GM19468 (cell line): Measurements from ENCODE around the gene SMIM43.
"Not testable (repeated sequence)": the region's sequence is repeated elsewhere in the genome, so short reads cannot be mapped to it uniquely, and the experiment has no call there.

Experiments
- ATAC-seq: cut with Tn5 transposase; IDR thresholded peaks from one replicate; pipeline ENCODE4 v1.9.1; 2021; ENCODE audit warnings: mild to moderate bottlenecking, moderate library complexity, moderate number of reproducible peaks; ENCODE audit not compliant: unreplicated experiment; ENCODE audit errors: extremely low read depth

Gene SMIM43

DNA sequence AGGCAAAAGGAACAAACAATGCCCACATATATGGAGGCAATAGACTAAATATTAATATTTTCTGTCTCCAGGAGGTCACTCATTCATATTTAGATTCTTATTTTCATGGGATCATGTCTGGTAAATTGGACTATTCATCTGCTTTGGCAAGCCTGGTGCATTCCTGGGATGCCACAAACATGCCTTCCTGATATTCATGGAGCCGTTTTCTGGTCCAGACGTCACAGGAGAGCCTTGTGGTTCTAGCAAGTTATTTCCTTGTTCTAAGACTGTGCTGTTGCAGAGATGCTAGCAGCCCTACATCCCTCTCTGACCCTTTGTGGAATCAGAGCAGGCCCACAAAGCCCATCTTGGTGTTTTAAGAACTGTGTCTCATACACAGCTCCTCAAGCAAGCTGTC, 20.0 kb upstream of the SMIM43 start:
- no peak for ATAC-seq

DNA sequence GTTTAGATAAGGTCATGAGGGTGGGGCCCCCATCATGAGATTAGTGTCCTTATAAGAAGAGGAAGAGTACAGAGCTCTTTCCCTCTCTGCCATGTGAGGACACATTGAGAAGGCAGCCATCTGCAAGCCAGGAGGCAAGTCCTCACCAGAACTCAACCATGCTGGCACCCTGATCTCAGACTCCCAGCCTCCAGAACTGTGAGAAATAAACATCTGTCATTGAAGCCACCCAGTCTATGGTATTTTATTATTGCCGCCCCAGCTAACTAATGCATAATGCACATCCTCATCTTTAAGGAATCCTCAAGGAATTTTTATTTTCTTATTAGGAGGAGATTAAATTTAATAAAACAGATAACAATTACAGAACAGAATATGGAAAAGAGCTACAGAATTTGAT, 19.4 kb upstream of the SMIM43 start:
- no peak for ATAC-seq

DNA sequence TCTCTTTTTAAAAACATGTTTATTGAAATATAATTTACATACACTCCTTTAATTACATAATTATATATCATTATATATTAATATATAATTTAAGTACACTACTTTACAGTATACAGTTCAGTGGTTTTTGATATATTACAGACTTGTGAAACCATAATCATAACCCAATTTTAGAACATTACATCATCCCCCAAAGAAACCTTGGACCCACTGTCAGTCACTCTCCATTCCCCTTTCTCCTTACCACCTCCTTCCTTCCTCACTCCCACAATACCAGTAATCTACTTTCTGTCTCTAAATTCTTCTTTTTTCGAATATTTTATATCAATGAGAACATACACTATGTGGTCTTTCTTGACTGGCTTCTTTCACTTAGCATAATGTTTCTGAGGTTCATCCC, 18.2 kb upstream of the SMIM43 start:
- ATAC-seq: no peak

DNA sequence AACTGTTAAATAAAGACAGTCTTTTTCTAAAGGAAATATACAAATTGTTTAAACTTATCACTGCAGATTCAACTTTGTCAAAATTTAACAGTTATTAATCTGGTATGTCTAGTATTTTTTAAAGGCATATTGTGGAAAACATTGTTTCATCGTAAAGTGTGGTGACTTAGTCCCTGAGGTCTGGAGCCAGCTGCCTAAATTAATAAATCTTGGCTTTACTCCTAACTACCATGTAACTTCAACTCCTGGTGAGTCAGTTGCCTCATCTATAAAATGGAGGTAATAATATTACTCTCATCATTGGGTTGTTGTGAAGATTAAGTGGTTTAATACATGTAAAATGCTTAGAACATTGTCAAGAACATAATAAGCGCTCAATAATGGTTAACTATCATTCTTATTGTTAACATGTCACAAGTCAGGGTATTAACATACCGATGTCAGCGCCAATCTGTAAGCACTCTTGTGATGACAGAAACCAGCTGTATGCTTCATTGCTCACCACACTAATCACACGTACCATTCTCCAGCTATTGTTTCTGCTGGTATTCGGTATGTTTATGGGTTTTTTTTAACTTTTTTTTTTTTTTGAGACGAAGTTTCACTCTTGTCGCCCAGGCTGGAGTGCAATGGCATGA, 14.1 kb upstream of the SMIM43 start:
- no peak for ATAC-seq

DNA sequence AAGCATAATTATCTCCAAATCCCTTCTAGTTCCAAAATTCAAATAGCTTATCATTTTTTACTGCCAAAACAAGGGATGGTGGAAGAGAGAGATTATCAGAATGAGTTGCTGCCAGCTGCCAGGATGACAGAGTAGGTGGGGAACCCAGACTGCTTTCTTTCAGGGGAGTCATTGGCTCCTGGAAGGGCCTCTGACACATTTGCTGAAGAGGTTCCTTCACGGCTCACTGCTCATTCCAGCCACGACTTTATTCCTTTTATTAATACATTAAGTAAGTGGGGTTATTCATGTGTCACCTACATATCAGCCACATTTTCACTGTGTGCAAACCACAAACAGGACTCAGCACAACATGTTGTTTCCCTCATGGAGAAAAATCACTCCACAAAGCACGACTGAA, 12.7 kb upstream of the SMIM43 start:
- peak; percentile 39 for ATAC-seq

DNA sequence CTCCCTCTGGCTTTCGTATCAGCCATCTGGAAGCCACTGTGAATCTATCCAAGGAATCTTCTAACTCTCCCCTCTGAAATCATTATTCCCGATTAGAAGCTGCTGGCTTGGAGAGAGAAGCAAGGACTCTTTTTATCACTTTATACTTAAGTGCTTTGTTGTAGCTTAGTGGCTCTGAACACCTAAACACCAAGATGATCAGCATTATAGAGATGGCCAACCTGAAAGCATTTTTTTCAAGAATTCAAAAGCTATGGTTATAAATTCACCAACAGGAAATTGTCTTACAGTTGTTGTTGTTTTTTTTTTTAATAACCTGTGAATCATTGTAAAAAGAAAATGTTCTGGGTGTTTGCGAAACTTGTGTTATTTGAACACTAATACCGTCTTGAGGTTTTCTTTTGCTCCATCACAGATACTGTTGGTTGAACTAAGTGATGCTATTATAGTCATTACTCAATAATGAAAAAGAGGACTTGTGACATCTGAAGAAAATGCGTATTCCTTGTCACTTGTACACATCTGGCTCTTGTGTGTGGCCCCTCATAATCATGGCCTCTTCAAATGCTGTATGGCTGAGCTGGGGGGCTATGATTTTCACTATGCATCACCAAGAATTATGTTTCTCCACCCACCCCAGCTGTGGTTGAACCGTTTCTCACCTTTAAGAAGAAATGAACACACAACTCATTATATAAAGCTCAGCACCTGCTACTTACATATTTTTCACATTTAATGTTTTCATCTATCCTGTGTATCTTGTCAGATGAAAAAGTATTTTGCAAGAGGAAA, 11.8 kb upstream of the SMIM43 start:
- no peak for ATAC-seq

DNA sequence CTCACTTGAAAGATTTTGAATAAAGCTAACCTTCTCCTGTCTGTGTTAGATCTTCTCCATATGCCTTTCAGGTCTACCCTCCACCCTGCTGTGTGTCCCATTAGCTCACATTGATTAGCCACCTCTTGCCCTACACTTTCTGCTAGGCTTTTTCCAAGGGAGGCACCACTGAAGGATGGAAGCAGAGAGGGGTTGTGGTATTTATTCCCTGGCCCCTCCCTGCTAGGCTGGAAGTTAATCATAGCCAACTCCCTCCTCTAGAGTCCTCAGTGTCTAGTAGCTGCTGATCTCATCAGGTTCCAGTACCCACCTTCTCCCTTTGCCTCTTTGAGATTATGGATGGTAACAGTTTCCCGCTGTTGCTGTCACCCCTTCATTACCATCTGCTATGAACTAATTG, 8.9 kb upstream of the SMIM43 start:
- no peak for ATAC-seq

DNA sequence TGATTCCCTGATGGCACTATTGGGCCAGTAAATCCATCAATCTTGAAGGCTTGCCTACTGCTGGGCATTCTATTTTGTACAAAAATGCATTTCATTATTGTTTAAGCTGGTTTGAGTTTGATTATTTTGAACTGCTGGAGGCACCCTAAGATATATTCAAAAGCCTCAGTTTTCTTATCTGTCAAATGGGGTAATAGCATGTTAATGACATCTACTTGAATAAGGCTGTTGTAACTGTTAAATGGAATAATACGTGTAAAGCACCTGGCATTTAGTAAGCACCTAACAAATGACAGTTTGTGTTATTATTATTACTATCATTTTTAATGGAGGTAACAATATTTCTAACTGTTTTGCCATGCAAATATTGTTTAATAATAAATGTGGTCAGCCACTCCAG, 6.9 kb upstream of the SMIM43 start:
- no peak for ATAC-seq

DNA sequence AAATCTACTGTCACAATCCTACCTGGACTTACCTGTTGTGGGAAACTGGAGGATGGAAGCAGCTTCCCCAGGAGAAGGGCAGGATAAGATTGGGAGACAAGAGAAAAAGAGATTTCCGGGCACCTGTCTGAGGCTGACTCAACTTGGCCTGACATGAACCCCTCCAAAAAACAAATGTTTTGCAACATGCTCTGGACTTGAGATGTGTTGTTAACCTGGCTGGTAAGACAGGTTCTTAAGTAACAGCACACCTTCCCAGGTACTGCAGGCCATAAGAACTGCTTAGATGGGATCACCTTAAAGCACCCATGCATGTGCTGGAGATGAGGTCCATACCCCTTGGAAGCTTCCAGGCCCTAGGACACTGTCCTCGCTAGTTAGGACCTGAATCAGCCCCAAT, 4.4 kb upstream of the SMIM43 start:
- no peak for ATAC-seq

DNA sequence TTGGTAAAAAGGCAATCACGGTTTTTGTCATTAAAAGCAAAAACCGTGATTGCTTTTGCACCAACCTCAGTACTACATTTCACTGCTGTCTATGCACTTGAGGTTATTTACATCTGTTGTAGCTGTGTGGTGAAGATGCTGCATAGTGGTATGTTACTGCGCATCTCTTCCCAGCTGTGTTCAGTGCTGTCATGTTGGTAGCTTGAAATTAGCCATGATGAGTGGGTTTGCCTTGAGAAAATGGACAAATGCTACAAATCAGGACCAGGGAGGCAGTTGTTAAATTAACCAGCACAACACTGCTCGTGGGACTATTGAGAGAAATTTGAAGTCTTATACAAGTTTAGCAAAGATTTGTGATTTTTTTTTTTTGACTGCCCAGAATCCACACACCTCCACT, 2.2 kb upstream of the SMIM43 start:
- ATAC-seq: no peak

DNA sequence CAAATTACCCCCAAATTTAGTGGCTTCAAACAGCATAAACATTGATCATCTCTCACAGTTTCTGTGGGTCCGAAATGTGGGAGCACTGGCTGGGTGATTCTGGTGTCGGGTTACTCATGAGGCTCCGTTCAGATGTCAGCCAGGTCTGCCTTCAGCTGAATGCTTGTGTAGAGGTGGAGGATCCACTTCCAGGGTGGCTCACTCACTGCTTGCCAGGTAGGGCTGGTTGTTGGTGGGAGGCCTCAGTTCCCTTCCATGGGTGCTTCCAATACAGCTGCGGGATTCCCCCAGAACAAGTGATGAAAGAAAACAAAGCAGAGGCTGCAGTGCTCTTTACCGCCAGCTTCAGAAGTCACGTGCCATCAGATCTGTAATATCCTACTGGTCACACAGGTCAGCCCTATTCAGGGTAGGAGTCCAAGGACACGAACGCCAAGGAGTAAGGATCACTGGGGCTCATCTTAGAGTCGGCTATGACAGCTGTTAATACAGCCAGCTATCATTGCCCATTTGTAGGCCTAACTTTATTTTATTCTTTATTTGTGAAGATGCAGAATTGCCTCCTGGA, 1.1 kb upstream of the SMIM43 start:
- no peak for ATAC-seq

DNA sequence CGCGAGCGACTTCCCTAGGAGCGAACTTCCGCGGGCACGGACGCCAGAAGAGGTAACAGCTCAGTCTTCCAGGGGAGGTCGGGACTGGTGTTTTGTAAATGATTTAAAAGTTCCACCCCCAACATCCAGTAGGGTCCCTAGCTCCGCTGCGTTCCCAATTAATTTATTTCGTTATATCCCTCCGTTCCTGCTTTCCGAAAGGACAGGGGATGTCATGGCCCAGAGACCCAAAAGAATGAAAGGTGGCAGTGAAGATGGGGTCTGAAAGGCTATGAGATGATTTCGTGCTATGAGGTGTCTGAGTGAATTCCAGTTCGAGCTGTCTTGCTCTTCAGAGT, 373 bp upstream of the SMIM43 start:
- no peak for ATAC-seq

DNA sequence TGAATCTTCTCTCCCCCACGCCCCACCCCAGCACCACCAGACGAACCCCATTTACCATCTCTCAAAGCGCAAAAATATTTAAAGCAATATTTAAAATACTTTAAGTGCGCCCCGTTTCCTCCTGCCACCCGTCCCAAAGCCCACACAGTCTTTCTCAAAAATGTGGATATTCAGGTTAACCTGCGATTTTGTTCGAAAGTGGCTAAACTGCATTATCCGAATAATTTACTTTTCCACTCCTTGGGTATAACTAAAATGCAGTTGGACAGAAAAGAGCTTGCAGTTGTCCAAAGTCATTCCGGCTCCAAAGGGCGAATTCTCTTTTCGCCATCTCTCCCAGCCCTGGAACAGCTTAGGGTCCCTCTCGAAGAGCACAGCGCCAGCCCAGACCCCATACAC, 662 bp downstream of the SMIM43 start:
- ATAC-seq: no peak

DNA sequence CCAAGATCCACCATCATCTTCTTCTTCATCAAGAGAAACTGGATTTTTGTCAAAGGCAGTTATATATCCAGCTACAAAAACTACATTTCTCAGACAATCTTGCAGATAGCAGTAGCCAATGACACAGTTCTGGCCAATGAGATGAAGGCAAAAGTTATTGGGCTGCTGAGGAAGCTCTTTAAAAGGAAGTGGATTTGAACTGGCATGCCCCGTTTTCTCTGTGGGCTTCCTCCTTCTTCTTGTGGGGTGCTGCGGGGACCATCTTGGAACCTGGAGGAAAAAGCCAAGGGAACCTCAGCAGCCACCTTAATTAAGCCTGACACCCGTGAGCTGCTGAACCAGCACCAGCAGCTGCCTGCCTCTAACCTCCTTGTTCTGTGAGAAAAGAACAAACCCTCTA, 4.8 kb downstream of the SMIM43 start:
- ATAC-seq: no peak

DNA sequence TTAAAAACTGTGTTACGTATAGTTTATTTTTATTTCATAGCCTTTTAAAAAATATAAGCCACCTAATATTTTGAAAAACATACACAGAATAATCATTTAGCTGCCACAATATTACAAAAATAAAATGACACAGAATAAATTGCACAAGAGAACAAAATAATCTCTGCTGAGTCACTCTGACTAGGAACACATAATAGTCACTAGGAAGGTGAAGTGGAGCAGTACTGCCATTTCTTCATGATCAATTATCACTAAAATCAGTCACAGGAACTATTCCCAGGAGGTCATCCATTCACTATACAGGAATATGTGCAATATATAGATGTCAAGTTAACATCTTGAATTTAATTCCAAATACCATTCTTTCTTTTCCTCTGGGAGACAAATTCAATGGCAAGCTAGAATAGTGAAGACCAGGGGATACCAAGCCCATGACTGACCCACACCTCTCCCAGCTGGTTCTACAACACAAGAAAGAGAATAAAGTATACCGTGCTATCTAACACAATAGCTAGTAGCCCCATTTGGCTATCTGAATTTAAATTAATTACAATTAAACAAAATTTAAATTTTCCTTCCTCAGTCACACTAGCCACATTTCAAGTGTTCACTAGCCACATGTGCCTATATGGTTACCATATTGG, 5.9 kb downstream of the SMIM43 start:
- no peak for ATAC-seq

DNA sequence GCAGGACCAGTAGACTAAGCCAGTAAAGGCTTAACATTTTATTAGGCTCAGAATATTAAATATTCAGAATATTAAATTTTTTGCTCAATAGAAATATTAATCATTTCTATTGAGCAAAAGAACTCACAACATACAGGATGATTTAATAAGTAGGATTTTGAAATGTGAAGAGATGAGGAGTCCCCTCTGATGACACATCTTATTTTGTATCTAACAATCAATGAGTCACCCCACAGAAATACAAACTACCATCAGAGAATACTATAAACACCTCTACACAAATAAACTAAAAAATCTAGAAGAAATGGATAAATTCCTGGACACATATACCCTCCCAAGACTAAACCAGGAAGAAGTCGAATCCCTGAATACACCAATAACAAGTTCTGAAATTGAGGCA, 12.8 kb downstream of the SMIM43 start:
- ATAC-seq: not testable (repeated sequence)

DNA sequence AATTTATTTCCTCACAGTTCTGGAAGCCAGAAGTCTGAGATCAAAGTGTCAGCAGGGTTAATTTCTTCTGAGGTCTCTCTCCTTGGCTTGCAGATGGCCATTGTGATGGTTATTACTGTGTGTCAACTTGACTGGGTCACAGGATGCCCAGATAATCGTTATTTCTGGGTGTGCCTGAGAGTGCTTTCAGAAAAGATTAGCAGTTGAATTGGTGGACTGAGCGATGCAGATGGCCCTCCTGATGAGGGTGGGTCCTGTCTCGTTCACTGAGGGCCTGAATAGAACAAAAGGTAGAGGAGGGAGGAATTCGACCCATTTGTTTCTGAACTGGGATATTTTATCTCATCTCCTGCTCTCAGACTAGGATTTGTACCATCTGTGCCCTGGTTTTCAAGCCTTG, 15.7 kb downstream of the SMIM43 start:
- no peak for ATAC-seq

DNA sequence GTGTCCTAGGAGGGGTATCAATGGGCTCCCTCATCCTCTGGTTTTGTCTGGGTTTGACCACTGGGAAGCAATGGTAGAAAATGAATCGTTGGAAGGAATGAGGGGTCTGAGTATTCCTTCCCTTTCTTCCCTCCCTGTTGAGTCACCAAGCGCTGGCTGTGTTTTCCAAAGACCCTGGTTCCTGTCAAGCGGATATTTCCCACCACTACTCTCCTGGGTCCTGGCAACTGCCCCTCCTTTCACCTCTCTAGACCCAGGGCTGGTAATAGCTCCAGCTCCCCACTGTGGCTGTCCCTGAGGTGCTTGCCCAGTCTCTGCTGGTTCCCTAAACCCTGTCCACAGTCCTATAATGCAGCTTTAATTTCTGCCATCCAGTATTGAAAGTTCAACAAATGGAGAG, 22.2 kb downstream of the SMIM43 start:
- ATAC-seq: no peak

DNA sequence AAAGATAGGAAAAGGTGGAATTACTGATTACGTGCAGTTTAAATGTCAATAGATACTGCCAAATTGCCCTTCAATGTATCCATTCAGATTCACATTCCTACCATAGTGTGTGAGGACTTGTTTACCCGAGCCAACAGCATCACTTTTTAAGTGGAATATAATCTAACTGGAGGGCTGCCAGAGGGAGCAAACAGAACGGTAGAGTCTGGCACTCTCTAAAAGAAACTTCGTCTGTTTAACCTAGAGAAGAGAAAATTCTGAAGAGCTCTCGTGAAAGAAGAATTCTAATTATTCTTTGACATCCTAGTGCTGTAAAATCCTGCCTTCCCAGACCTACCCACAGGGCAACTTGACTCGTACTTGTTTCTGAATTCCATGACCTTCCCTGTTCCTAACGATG, 23.2 kb downstream of the SMIM43 start:
- no peak for ATAC-seq

DNA sequence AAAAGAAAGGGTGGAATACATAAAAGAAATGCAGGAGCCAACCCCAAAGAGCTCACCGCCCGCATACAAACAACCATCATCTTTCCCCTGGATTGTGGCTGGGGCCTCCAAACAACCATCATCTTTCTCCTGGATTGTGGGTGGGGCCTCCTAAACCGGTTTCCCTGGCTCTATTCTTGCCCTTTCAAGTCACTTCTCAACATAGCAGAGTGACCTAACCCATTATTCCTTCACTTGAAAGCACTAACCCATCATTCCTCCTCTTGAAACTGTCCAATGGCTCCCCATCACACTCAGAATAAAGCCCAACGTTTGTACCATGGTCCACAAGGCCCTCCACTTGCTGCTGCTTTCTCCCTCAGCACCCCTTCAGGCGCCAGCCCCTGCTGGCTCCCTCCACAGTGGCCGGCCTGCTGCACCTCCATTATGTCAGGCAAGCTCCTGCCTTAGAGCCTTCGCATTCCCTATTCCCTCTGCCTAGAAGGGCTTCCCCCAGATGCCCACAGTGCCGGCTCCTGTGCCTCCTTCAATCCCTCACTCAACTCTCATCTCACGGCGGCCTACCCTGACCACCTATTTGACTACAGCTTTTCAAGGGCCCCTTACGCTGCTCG, 24.1 kb downstream of the SMIM43 start:
- no peak for ATAC-seq

DNA sequence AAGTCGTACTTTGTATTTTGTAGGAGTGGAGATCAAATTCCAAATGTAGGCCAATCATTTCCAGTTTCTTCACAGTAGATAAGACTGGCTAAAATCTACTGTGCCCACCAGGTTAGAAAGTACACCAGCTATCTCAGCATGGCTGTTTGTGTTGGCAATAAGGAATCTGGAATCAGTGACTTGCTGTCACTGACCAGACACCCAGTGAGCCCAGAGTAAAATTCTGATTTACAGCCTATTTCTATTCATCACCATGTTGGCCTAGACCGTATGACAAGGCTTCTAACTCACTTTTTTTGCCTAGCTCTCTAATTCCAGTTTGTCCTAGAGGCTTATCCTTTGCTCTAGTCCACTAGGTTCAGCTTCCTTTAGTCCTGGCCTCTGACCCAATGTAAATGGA, 25.4 kb downstream of the SMIM43 start:
- ATAC-seq: no peak
